Lower lobe of right lung (tissue), 2 donors: ENCODE data around the gene RPS6KA1. TPM values are rescaled to one million over a fixed set of nuclear protein-coding genes. Genes with fewer than 3 reads are reported as not detected.

Experiments used
- ATAC-seq, 2 donors: fragments of 200-7000 bp; cut with Tn5 transposase; one replicate each; pipeline ENCODE4 v1.9.1; 2020 to 2022; ENCODE audit warnings: mild to moderate bottlenecking in 2 of 2, moderate library complexity in 2 of 2
- DNase-seq: peaks from one replicate; pipeline ENCODE4 v3.0.0-alpha.2; 2020
- H3K27ac ChIP-seq: fragments of 200-600 bp; one replicate; pipeline ENCODE4 v1.8.0; 2022
- H3K27me3 ChIP-seq: fragments of 200-600 bp; one replicate; pipeline ENCODE4 v1.8.0; 2022; ENCODE audit warnings: low read depth
- H3K36me3 ChIP-seq: fragments of 200-600 bp; one replicate; pipeline ENCODE4 v1.8.0; 2022; ENCODE audit warnings: mild to moderate bottlenecking
- H3K4me1 ChIP-seq: fragments of 200-600 bp; one replicate; pipeline ENCODE4 v1.8.0; 2022
- H3K4me3 ChIP-seq: fragments of 200-600 bp; one replicate; pipeline ENCODE4 v1.8.0; 2022; ENCODE audit warnings: mild to moderate bottlenecking
- H3K9me3 ChIP-seq: fragments of 200-600 bp; one replicate; pipeline ENCODE4 v1.8.0; 2022
- intact Hi-C: fragments of 100-400 bp; cut with DNase I; formaldehyde crosslinking; loops from one replicate; pipeline ENCODE4 v1.11.0; 2022
- total RNA-seq: library from RNA; stranded (reverse); fragmentation: NEBNext Ultra II Directional; extraction: Animal tissue kit (Norgen Biotek cat#: 25700); gene quantifications from one replicate; pipeline ENCODE4 v1.2.1, GENCODE V29; 2021
- TF ChIP-seq, protein P1 (sequence below): fragments of 200-600 bp; IDR thresholded peaks from one replicate; pipeline ENCODE4 v1.8.0; 2022; ENCODE audit warnings: antibody characterized with exemption, mild to moderate bottlenecking
- donor health status: DM: no; HTN: yes; CAD: no; lungs with severe emphysema.

RPS6KA1 gene
- total RNA-seq, 1 donor from 2014 or later = 140 TPM

GRCh38 chr1:26575348-26575747 lies 45.8 kb downstream of the RPS6KA1 start:
- ATAC-seq = no peak
- Histone ChIP-seq H3K27ac (no peak overlapping the region), H3K36me3 (peaks cover 52% of the 10 kb centered on the region), H3K4me1 (no peaks in the 10 kb centered on the region), H3K4me3 (no peak overlapping the region), H3K27me3 (no peaks in the 10 kb centered on the region), H3K9me3 (no peaks in the 10 kb centered on the region)
- no peak for DNase-seq
- intact Hi-C loops = no loop called here
- TF ChIP-seq, protein P1, sequence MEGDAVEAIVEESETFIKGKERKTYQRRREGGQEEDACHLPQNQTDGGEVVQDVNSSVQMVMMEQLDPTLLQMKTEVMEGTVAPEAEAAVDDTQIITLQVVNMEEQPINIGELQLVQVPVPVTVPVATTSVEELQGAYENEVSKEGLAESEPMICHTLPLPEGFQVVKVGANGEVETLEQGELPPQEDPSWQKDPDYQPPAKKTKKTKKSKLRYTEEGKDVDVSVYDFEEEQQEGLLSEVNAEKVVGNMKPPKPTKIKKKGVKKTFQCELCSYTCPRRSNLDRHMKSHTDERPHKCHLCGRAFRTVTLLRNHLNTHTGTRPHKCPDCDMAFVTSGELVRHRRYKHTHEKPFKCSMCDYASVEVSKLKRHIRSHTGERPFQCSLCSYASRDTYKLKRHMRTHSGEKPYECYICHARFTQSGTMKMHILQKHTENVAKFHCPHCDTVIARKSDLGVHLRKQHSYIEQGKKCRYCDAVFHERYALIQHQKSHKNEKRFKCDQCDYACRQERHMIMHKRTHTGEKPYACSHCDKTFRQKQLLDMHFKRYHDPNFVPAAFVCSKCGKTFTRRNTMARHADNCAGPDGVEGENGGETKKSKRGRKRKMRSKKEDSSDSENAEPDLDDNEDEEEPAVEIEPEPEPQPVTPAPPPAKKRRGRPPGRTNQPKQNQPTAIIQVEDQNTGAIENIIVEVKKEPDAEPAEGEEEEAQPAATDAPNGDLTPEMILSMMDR = no peak

DNA sequence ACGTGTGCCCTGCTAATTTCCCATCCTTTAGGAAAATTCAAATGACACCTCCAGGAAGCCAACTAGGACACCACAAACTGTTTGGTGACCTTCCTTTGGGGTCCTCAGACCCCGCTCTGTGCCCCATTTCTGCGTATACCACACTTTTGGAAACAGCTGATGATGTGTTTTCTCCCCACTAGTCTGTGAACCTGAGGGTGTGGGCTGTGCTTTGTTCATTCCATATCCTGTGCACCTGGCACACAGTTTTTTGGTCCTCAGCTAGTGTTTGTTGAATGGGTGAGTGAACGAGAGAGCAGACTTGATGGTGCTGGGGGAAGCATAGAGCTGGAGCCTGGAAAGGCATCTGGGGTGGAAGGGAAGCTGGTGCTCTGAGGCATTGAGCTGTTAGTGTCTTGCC lies 48.6 kb downstream of the RPS6KA1 start:
- TF ChIP-seq, protein P1 = no peak
- H3K36me3 ChIP-seq = peaks cover 24% of the 10 kb centered on the region
- ATAC-seq = no peak
- H3K4me1 ChIP-seq = peaks cover 21% of the 10 kb centered on the region
- no peaks in the 10 kb centered on the region for H3K9me3 ChIP-seq
- H3K4me3 ChIP-seq = no peak overlapping the region
- intact Hi-C loops = no loop called here
- no peaks in the 10 kb centered on the region for H3K27me3 ChIP-seq
- no peak overlapping the region for H3K27ac ChIP-seq
- no peak for DNase-seq

- Histone ChIP-seq H3K27me3 (no peaks in the 10 kb centered on the region), H3K27ac (no peak overlapping the region), H3K4me3 (no peak overlapping the region), H3K9me3 (no peaks in the 10 kb centered on the region), H3K4me1 (peaks cover 23% of the 10 kb centered on the region), H3K36me3 (peaks cover 9% of the 10 kb centered on the region)
- ATAC-seq (no peak), DNase-seq (no peak)
- intact Hi-C loops = no loop called here
- TF ChIP-seq, protein P1 = no peak
Measured at GRCh38 chr1:26579681-26580111, 50.1 kb downstream of the RPS6KA1 start.

- Histone ChIP-seq H3K4me1 (peaks cover 23% of the 10 kb centered on the region), H3K27me3 (no peaks in the 10 kb centered on the region), H3K9me3 (no peaks in the 10 kb centered on the region), H3K27ac (no peak overlapping the region), H3K4me3 (no peak overlapping the region), H3K36me3 (peaks cover 4% of the 10 kb centered on the region)
- no peak for ATAC-seq
- DNase-seq = no peak
- intact Hi-C loops = no loop called here
- TF ChIP-seq, protein P1 = no peak
Measured at GRCh38 chr1:26580116-26580515, 50.6 kb downstream of the RPS6KA1 start.

DNA sequence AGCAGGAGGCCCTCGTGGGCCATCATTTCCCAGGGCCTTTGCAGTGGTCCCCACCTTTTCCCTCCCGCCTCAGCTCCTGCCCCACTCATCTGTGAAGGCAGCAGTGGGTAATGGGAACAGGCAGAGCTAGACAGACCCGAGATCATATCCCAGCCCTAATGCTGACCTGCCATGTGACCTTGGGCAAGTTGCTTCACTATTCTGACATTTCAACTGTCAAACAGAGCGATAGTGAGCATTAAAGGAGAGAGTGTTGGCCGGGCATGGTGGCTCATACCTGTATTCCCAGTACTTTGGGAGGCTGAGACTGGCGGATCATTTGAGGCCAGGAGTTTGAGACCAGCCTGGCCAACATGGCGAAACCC lies 51.7 kb downstream of the RPS6KA1 start:
- DNase-seq (no peak), ATAC-seq (peak in 1 of 2 donors; percentile 36)
- H3K27ac ChIP-seq = no peak overlapping the region
- no peak overlapping the region for H3K4me3 ChIP-seq
- TF ChIP-seq, protein P1 = no peak
- no peaks in the 10 kb centered on the region for H3K36me3 ChIP-seq
- intact Hi-C loops = no loop called here
- no peaks in the 10 kb centered on the region for H3K27me3 ChIP-seq
- no peaks in the 10 kb centered on the region for H3K9me3 ChIP-seq
- peaks cover 23% of the 10 kb centered on the region for H3K4me1 ChIP-seq
